HL-60 (cell line): ENCODE results near the gene RGCC.

Source experiments
- CTCF ChIP-seq: IDR thresholded peaks from one replicate; pipeline ENCODE4 v1.5.1; 2011; ENCODE audit warnings: low read length, control low read depth, inconsistent platforms; ENCODE audit not compliant: insufficient read depth
- POLR2AphosphoS5 ChIP-seq: IDR thresholded peaks from 2 replicates; pipeline ENCODE4 v1.6.1; 2012; ENCODE audit warnings: low read depth

DNA sequence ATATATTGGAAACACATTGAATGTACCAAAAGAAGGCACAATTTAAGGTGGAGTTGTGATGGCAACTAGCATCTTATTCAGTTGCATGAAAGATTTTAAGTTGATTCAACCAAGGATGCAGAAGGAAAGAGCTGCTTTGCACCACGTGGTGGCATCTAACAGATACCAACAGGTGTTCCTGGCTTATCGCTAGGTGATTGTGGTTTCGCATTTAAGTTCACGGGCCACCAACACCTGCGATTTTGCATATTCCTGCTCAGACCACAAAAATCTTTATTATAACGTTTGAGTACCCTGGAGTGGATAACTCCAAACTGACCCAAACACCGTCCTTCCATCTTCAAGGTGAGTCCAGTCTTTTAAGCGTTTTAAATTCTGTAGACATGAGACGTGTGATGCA is 45.3 kb downstream of the RGCC start:
- TF ChIP-seq CTCF (no peak), POLR2AphosphoS5 (no peak)
